Erythroblast (primary cell): ENCODE data around the gene MAS1L.

Experiments used
- GATA1 ChIP-seq: IDR thresholded peaks from 2 replicates; pipeline ENCODE4 v1.6.1; 2011; ENCODE audit warnings: low read depth, mild to moderate bottlenecking, control low read depth, low read length, moderate library complexity
- POLR2A ChIP-seq: IDR thresholded peaks from 2 replicates; pipeline ENCODE4 v1.6.1; 2011; ENCODE audit warnings: mild to moderate bottlenecking, low read length

DNA sequence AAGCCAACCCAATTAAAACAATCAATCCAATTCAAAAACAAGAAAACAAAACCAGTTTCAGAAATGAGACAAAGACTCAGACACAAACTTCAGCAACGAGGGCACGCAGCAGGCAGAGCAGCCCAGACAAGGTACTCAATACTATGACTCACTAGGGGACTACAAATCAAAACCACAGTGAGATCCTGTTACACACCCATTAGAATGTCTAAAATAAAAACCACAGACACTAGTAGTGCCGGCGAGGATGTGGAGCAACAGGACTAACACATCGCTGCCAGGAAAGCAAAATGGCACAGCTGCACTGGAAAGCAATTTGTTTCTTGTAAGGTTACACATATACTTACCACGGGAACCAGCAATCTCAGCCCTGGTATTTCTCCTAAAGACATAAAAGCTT is 28.4 kb upstream of the MAS1L start:
- no peak for TF ChIP-seq POLR2A
- no peak for TF ChIP-seq GATA1
